Measurements from ENCODE around the gene TBC1D9.

DNA sequence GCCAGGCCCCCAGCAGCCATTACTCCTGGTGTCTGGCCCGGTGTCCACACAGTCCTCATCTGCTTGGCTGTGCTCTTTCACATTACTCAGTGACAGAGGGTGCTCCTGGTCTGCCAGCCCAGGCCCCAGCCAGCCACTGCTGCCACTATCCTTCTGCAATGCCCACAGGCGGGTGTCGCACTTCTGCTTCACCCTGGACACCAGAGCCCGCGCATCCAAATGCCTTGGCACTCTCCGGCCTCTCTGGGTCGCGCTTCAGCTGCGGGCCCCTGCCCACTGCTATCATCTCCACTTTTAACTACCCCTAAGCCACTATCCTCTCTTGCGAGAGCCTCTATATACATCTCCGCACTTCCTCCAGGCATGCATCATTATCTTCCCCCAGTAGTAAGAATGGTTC lies 111.0 kb downstream of the TBC1D9 start:
- TF ChIP-seq, protein P1, sequence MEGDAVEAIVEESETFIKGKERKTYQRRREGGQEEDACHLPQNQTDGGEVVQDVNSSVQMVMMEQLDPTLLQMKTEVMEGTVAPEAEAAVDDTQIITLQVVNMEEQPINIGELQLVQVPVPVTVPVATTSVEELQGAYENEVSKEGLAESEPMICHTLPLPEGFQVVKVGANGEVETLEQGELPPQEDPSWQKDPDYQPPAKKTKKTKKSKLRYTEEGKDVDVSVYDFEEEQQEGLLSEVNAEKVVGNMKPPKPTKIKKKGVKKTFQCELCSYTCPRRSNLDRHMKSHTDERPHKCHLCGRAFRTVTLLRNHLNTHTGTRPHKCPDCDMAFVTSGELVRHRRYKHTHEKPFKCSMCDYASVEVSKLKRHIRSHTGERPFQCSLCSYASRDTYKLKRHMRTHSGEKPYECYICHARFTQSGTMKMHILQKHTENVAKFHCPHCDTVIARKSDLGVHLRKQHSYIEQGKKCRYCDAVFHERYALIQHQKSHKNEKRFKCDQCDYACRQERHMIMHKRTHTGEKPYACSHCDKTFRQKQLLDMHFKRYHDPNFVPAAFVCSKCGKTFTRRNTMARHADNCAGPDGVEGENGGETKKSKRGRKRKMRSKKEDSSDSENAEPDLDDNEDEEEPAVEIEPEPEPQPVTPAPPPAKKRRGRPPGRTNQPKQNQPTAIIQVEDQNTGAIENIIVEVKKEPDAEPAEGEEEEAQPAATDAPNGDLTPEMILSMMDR (optimal IDR thresholded peaks at IDR 0.05 in 1 of 3, IDR thresholded peaks at IDR 0.05 in 1 of 3, conservative IDR thresholded peaks at IDR 0.05 in 1 of 3; ENCODE audit: extremely low read depth in 1 of 3, insufficient read depth in 2 of 3, low read length in 3 of 3), result no peak
- no peak for TF ChIP-seq EZH2 (IDR thresholded peaks at IDR 0.05; ENCODE audit: low read length)
